ENCODE measurements around the gene GPR87. TPM values are rescaled to one million over a fixed set of nuclear protein-coding genes. Genes with fewer than 3 reads are reported as not detected.

The GPR87 gene
- total RNA-seq, 1 donor from 2014 or later, result 2.0 TPM

DNA sequence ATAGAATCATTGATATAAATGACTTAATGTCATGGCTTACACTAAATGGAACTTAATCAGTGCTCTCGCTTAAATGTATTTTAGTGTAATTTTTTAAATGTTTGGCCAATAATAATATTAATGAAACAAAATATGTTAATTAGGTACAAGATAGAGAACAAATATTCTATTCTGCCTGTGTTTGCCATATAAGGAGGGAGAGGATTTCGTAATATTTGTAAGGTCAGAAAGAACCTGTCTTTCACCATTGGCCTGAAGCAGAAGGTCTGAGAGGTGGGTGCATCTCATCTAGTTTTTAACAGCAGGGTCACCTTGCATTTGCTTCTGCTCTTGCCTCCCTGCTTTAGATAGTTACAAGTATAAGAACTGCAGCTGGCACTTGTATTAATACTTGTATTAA, 2.5 kb downstream of the GPR87 start:
- Mint-ChIP-seq H3K36me3 (ENCODE audit: low read depth, unreplicated experiment) (no peaks in the 10 kb centered on the region), H3K4me1 (ENCODE audit: unreplicated experiment) (peaks cover 5% of the 10 kb centered on the region), H3K27ac (ENCODE audit: unreplicated experiment) (no peak overlapping the region), H3K4me3 (ENCODE audit: unreplicated experiment) (no peak overlapping the region), H3K27me3 (ENCODE audit: unreplicated experiment) (peaks cover 1% of the 10 kb centered on the region), H3K9me3 (ENCODE audit: unreplicated experiment) (no peaks in the 10 kb centered on the region)
- DNase-seq (ENCODE audit: low spot score), result no peak
- TF ChIP-seq, protein P1, sequence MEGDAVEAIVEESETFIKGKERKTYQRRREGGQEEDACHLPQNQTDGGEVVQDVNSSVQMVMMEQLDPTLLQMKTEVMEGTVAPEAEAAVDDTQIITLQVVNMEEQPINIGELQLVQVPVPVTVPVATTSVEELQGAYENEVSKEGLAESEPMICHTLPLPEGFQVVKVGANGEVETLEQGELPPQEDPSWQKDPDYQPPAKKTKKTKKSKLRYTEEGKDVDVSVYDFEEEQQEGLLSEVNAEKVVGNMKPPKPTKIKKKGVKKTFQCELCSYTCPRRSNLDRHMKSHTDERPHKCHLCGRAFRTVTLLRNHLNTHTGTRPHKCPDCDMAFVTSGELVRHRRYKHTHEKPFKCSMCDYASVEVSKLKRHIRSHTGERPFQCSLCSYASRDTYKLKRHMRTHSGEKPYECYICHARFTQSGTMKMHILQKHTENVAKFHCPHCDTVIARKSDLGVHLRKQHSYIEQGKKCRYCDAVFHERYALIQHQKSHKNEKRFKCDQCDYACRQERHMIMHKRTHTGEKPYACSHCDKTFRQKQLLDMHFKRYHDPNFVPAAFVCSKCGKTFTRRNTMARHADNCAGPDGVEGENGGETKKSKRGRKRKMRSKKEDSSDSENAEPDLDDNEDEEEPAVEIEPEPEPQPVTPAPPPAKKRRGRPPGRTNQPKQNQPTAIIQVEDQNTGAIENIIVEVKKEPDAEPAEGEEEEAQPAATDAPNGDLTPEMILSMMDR (IDR thresholded peaks at IDR 0.05; ENCODE audit: unreplicated experiment), result no peak

GRCh38 chr3:151312972-151313371, 3.6 kb downstream of the GPR87 start:
- DNase-seq (ENCODE audit: low spot score), result no peak
- no peaks in the 10 kb centered on the region for H3K9me3 Mint-ChIP-seq (ENCODE audit: unreplicated experiment)
- no peak overlapping the region for H3K27ac Mint-ChIP-seq (ENCODE audit: unreplicated experiment)
- no peak overlapping the region for H3K4me3 Mint-ChIP-seq (ENCODE audit: unreplicated experiment)
- H3K27me3 Mint-ChIP-seq (ENCODE audit: unreplicated experiment), result peaks cover 1% of the 10 kb centered on the region
- H3K4me1 Mint-ChIP-seq (ENCODE audit: unreplicated experiment), result peaks cover 5% of the 10 kb centered on the region
- H3K36me3 Mint-ChIP-seq (ENCODE audit: low read depth, unreplicated experiment), result no peaks in the 10 kb centered on the region
- TF ChIP-seq, protein P1 (IDR thresholded peaks at IDR 0.05; ENCODE audit: unreplicated experiment), result no peak

DNA sequence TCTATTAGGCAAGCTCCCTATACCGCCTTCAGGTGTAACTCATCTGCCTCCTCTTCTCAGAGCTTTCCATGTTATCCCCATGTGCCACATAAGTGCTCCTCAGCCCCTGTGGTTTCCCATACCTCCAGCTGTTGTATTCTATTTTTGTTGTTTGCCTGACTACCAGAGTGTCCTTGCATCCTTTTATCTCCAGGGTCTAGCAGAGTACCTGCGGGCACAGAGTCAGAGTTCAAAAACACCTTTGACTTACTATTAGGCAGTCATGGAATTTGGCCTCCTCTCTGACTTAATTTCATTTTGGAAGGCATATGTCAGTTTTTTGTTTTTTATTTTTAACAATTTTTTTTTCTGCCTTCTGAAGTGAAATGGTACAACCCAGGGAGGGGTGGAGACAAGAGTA, 7.1 kb downstream of the GPR87 start:
- H3K27ac Mint-ChIP-seq (ENCODE audit: unreplicated experiment), result no peak overlapping the region
- no peak for DNase-seq (ENCODE audit: low spot score)
- H3K9me3 Mint-ChIP-seq (ENCODE audit: unreplicated experiment), result no peaks in the 10 kb centered on the region
- H3K4me3 Mint-ChIP-seq (ENCODE audit: unreplicated experiment), result no peak overlapping the region
- TF ChIP-seq, protein P1 (IDR thresholded peaks at IDR 0.05; ENCODE audit: unreplicated experiment), result no peak
- H3K36me3 Mint-ChIP-seq (ENCODE audit: low read depth, unreplicated experiment), result no peaks in the 10 kb centered on the region
- H3K4me1 Mint-ChIP-seq (ENCODE audit: unreplicated experiment), result peaks cover 5% of the 10 kb centered on the region
- peaks cover 1% of the 10 kb centered on the region for H3K27me3 Mint-ChIP-seq (ENCODE audit: unreplicated experiment)

- no peaks in the 10 kb centered on the region for H3K9me3 Mint-ChIP-seq (ENCODE audit: unreplicated experiment)
- peaks cover 4% of the 10 kb centered on the region for H3K36me3 Mint-ChIP-seq (ENCODE audit: low read depth, unreplicated experiment)
- H3K27ac Mint-ChIP-seq (ENCODE audit: unreplicated experiment), result no peak overlapping the region
- peaks cover 4% of the 10 kb centered on the region for H3K27me3 Mint-ChIP-seq (ENCODE audit: unreplicated experiment)
- H3K4me3 Mint-ChIP-seq (ENCODE audit: unreplicated experiment), result no peak overlapping the region
- peaks cover 10% of the 10 kb centered on the region for H3K4me1 Mint-ChIP-seq (ENCODE audit: unreplicated experiment)
- no peak for DNase-seq (ENCODE audit: low spot score)
- TF ChIP-seq, protein P1 (IDR thresholded peaks at IDR 0.05; ENCODE audit: unreplicated experiment), result no peak
Measured at GRCh38 chr3:151307583-151308488, 8.8 kb downstream of the GPR87 start.

- no peak overlapping the region for H3K27ac Mint-ChIP-seq (ENCODE audit: unreplicated experiment)
- H3K4me1 Mint-ChIP-seq (ENCODE audit: unreplicated experiment), result peaks cover 10% of the 10 kb centered on the region
- no peak for DNase-seq (ENCODE audit: low spot score)
- peaks cover 4% of the 10 kb centered on the region for H3K27me3 Mint-ChIP-seq (ENCODE audit: unreplicated experiment)
- no peak overlapping the region for H3K4me3 Mint-ChIP-seq (ENCODE audit: unreplicated experiment)
- TF ChIP-seq, protein P1 (IDR thresholded peaks at IDR 0.05; ENCODE audit: unreplicated experiment), result no peak
- peaks cover 4% of the 10 kb centered on the region for H3K36me3 Mint-ChIP-seq (ENCODE audit: low read depth, unreplicated experiment)
- H3K9me3 Mint-ChIP-seq (ENCODE audit: unreplicated experiment), result no peaks in the 10 kb centered on the region
Measured at GRCh38 chr3:151307131-151307530, 9.5 kb downstream of the GPR87 start.
